ENCODE results near the gene NHLRC1.

Gene NHLRC1

DNA sequence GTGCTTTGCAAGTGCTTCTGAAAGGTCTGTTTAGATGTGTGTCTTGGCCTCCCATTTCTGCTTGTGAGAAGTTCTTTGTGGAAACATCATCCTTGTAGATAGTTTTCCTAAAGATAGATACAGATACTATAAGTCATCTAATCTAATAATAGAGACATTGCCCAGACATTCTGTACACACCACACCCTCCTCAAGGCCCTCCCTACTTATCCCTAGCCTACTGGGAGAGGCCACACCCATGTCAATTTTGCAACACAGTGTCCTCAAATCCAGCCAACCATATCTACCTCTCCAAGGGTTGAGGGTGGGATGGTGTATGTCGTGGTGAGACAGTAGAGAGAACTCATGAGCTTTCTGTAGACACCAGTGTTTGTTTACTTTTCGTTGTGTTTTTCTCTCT is 39.0 kb upstream of the NHLRC1 start:
- DNase-seq (ENCODE audit: low read depth) = no peak
- TF ChIP-seq, protein P1, sequence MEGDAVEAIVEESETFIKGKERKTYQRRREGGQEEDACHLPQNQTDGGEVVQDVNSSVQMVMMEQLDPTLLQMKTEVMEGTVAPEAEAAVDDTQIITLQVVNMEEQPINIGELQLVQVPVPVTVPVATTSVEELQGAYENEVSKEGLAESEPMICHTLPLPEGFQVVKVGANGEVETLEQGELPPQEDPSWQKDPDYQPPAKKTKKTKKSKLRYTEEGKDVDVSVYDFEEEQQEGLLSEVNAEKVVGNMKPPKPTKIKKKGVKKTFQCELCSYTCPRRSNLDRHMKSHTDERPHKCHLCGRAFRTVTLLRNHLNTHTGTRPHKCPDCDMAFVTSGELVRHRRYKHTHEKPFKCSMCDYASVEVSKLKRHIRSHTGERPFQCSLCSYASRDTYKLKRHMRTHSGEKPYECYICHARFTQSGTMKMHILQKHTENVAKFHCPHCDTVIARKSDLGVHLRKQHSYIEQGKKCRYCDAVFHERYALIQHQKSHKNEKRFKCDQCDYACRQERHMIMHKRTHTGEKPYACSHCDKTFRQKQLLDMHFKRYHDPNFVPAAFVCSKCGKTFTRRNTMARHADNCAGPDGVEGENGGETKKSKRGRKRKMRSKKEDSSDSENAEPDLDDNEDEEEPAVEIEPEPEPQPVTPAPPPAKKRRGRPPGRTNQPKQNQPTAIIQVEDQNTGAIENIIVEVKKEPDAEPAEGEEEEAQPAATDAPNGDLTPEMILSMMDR (IDR thresholded peaks at IDR 0.05; ENCODE audit: low read depth, low read length, missing control alignments) = no peak
- no peak overlapping the region for H3K4me3 ChIP-seq (ENCODE audit: low read depth, low read length)

DNA sequence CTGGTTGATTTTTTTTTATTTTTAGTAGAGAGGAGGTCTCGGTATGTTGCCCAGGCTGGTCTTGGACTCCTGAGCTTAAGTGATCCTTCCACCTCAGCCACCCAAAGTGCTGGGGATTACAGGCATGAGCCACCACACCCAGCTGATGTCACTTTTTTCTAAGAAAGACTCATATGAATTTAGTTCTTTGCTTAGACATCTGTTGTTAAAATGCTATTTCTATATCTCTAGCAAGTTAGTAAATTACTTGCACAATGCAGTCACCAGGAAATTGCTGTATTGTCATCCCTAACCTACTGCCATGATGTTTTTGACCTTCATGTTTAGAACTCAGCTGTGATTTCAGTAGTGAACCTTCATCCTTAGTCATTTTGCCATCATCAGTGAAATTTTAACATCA is 38.4 kb upstream of the NHLRC1 start:
- TF ChIP-seq, protein P1 (IDR thresholded peaks at IDR 0.05; ENCODE audit: low read depth, low read length, missing control alignments) = no peak
- H3K4me3 ChIP-seq (ENCODE audit: low read depth, low read length) = no peak overlapping the region
- no peak for DNase-seq (ENCODE audit: low read depth)

DNA sequence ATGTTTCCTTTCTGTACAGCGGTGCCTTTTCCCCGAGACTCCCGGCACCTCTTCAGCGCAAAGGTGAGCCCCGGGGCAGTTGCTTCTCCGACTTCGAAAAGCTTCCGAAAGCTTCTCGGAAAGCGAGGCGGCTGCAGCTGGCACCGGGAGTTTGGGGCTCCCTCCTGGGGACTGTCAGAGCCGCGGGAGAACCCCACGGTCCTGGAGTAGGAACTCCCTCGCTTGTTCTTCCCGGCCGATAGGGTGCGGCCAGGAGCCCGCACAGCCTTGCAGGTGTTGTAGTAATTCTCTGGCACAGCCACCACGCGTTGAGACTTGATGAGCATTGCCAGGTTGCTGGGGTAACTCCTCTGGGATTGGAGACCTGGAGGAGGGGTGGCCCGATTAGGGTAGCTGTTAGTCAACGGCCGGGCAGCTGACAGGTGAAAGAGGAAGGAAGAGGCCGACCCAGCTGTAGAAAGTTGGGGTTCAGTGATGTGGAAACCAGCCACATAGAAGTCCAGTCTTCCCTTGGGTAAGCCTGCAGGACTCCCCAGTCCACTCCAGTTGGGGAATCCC is 33.5 kb upstream of the NHLRC1 start:
- DNase-seq (ENCODE audit: low read depth) = peak; percentile 60
- TF ChIP-seq, protein P1 (IDR thresholded peaks at IDR 0.05; ENCODE audit: low read depth, low read length, missing control alignments) = peak; percentile 29
- peak overlapping the region; percentile 69 for H3K4me3 ChIP-seq (ENCODE audit: low read depth, low read length)

DNA sequence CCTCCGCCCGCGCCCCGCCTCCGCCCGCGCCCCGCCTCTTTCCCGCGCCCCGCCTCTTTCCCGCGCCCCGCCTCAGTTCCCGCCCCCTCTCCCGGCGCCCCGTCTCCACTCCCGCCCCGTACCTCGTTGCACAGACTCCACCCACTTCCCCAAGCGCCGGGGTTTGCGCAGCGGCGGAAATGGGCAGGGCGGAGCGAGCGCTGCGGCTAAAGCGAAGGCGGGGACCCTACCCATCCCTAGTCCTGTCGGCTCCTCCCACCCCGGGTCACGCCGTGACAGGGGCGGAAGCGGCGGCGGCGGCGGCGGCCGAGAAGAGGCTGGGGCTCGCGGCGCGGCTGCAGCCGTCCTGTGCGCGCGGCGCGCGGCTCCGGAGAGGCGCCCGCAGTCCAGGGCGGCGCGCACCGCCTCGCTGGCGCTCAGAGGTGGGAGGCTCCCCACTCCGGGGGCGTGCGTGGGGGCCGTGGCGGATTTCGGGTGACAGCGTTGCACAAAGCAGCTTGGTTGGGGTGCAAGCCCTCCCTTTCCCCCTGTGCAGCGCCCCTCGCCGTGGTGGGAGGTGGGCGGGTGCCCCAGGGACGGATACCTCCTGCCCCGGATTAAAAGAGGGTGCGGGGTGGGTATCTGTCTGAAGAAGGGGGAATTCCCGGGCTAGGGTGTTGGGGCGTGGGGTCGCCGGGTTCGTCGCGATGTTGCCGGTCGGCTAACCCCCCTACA is 32.8 kb upstream of the NHLRC1 start, which contains the start of gene KDM1B:
Gene KDM1B (plus strand): TSS at position 273 of the 714 bp plus-strand sequence. CDS start 4,474 bp downstream, outside the sequence.
- peak; percentile 90 for DNase-seq (ENCODE audit: low read depth)
- peak within 1 kb of the TSS; percentile 75 for H3K4me3 ChIP-seq (ENCODE audit: low read depth, low read length)
- TF ChIP-seq, protein P1 (IDR thresholded peaks at IDR 0.05; ENCODE audit: low read depth, low read length, missing control alignments) = no peak

DNA sequence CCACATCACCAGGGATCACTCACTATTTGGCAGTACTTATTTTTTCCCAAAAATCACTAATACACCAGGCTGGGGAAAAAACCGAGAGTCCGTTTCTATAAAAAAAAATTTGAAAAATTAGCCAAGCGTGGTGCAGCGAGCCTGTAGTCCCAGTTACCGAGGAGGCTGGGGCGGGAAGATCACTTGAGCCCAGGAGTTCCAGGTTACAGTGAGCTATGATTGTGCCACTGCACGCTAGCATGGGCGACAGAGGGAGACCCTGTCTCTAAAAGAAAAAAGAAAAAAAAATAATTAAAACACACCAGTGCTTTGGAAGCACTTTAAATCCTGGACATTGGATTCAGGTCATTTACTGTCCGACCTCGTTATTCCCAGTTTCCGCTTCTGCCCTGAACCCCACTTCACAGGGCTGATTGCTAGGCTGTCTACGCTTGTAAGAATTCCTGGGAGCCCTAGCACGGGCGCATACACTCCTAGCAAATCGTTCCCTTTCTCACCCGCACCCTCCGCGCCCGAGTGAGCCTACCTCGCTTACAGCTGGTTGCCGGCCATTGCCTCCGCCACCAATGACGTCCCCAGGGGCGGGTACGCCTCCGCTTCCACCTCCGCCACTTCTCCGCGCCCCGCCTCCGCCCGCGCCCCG is 32.2 kb upstream of the NHLRC1 start, which contains the start of gene TPMT:
Gene TPMT (minus strand): TSS at position 571 of the 643 bp plus-strand sequence. CDS start 5,950 bp downstream, outside the sequence.
- TF ChIP-seq, protein P1 (IDR thresholded peaks at IDR 0.05; ENCODE audit: low read depth, low read length, missing control alignments) = no peak
- H3K4me3 ChIP-seq (ENCODE audit: low read depth, low read length) = peak within 1 kb of the TSS; percentile 75
- DNase-seq (ENCODE audit: low read depth) = no peak

DNA sequence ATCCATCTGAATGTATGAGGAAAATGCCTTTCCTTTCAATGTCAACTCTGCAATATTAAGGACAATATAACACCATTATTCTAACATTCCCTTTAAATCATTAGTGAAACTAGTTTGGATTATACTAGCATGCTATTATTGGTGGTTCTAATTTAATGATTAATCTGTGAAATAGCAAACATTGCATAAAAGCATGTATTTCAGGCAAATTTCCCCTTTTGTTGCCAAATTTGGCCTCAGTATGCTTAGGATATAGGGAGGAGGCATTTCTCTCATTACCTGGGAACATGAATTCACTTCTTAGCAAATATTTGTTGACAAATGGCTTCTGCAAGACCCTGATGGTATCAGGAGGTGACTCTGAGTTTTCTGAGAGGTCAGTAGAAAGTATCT is 30.8 kb upstream of the NHLRC1 start:
- DNase-seq (ENCODE audit: low read depth) = no peak
- TF ChIP-seq, protein P1 (IDR thresholded peaks at IDR 0.05; ENCODE audit: low read depth, low read length, missing control alignments) = no peak
- H3K4me3 ChIP-seq (ENCODE audit: low read depth, low read length) = no peak overlapping the region

All from GM12864 (cell line).